Muscle of leg (tissue), 11 donors: ENCODE data around the gene TRIM45. TPM values are rescaled to one million over a fixed set of nuclear protein-coding genes. Genes with fewer than 3 reads are reported as not detected.
A peak's percentile ranks its signal among the peaks of the same experiment; 100 is the strongest.

Experiments used
- DNase-seq: peaks from one replicate; pipeline ENCODE4 v3.0.0; 2013
- H3K27ac ChIP-seq: one replicate; pipeline ENCODE4 v1.5.1; 2013; ENCODE audit warnings: mild to moderate bottlenecking, low read length, control low read depth
- H3K27me3 ChIP-seq: one replicate; pipeline ENCODE4 v1.6.1; 2013; ENCODE audit warnings: low read length; ENCODE audit not compliant: control insufficient read depth, insufficient read depth
- H3K36me3 ChIP-seq: one replicate; pipeline ENCODE4 v1.6.1; 2013; ENCODE audit warnings: low read length; ENCODE audit not compliant: control insufficient read depth, insufficient read depth
- H3K4me1 ChIP-seq: one replicate; pipeline ENCODE4 v1.6.1; 2013; ENCODE audit warnings: low read length; ENCODE audit not compliant: control insufficient read depth, insufficient read depth
- H3K4me3 ChIP-seq: one replicate; pipeline ENCODE4 v1.5.1; 2013; ENCODE audit warnings: low read length, control low read depth
- H3K9me3 ChIP-seq: replicated peaks from 2 replicates; pipeline ENCODE4 v1.6.1; 2013; ENCODE audit warnings: low read depth, low read length; ENCODE audit not compliant: control insufficient read depth
- WGBS: methylation state at CpG from one replicate; pipeline ENCODE4 v1.1.5; 2013; ENCODE audit warnings: missing lambda C conversion rate; ENCODE audit not compliant: insufficient coverage; 5-methylcytosine and 5-hydroxymethylcytosine counted together
- polyA plus RNA-seq, 8 donors: library from polyadenylated mRNA; unstranded; fragments of 120-200 nt; gene quantifications; one replicate each; pipeline versions ENCODE4 v1.2.1 to v1.2.3, GENCODE V29; 2013; ENCODE audit warnings: inconsistent platforms in 1 of 8, low replicate concordance in 1 of 8; ENCODE audit not compliant: insufficient read length in 8 of 8, insufficient read depth in 1 of 8
- total RNA-seq: library from RNA; stranded (reverse); fragments of 120-200 nt; gene quantifications from one replicate; pipeline ENCODE4 v1.2.4, GENCODE V29; 2013

The TRIM45 gene
- total and polyA plus RNA-seq, 9 donors, result 15.7 to 25.5 (median 20.3) TPM

- H3K27me3 ChIP-seq, result no peaks in the 10 kb centered on the region
- no peak overlapping the region for H3K4me3 ChIP-seq
- H3K36me3 ChIP-seq, result peaks cover 14% of the 10 kb centered on the region
- H3K27ac ChIP-seq, result peak overlapping the region; percentile 38
- WGBS, result 33% methylated on average over 3 of the region's 7 CpGs
- DNase-seq, result peak; percentile 87
- peaks cover 12% of the 10 kb centered on the region for H3K4me1 ChIP-seq
- H3K9me3 ChIP-seq, result no peaks in the 10 kb centered on the region
Measured at GRCh38 chr1:117093091-117093534, 28.4 kb downstream of the TRIM45 start.

GRCh38 chr1:117092594-117092993, 29.0 kb downstream of the TRIM45 start:
- H3K27me3 ChIP-seq, result no peaks in the 10 kb centered on the region
- H3K36me3 ChIP-seq, result peaks cover 11% of the 10 kb centered on the region
- DNase-seq, result no peak
- 68% methylated on average over 5 of the region's 5 CpGs for WGBS
- H3K9me3 ChIP-seq, result no peaks in the 10 kb centered on the region
- H3K4me1 ChIP-seq, result peaks cover 12% of the 10 kb centered on the region
- H3K27ac ChIP-seq, result peak overlapping the region; percentile 35
- no peak overlapping the region for H3K4me3 ChIP-seq

GRCh38 chr1:117089996-117090395, 31.6 kb downstream of the TRIM45 start:
- no peaks in the 10 kb centered on the region for H3K9me3 ChIP-seq
- peaks cover 12% of the 10 kb centered on the region for H3K4me1 ChIP-seq
- H3K27me3 ChIP-seq, result no peaks in the 10 kb centered on the region
- H3K36me3 ChIP-seq, result peaks cover 9% of the 10 kb centered on the region
- H3K27ac ChIP-seq, result no peak overlapping the region
- H3K4me3 ChIP-seq, result no peak overlapping the region
- WGBS, result 63% methylated on average over 1 of the region's 2 CpGs
- DNase-seq, result no peak

- no peak for DNase-seq
- 90% methylated on average over 2 of the region's 6 CpGs for WGBS
- Histone ChIP-seq H3K4me3 (no peak overlapping the region), H3K36me3 (peaks cover 21% of the 10 kb centered on the region), H3K4me1 (peaks cover 1% of the 10 kb centered on the region), H3K9me3 (no peaks in the 10 kb centered on the region), H3K27me3 (no peaks in the 10 kb centered on the region), H3K27ac (no peak overlapping the region)
Measured at GRCh38 chr1:117087686-117088085, 33.9 kb downstream of the TRIM45 start.

- Histone ChIP-seq H3K4me1 (no peaks in the 10 kb centered on the region), H3K36me3 (peaks cover 37% of the 10 kb centered on the region), H3K9me3 (no peaks in the 10 kb centered on the region), H3K27me3 (no peaks in the 10 kb centered on the region), H3K4me3 (no peak overlapping the region), H3K27ac (no peak overlapping the region)
- DNase-seq, result no peak
- 100% methylated on average over 3 of the region's 6 CpGs for WGBS
Measured at GRCh38 chr1:117084231-117084630, 37.3 kb downstream of the TRIM45 start.

GRCh38 chr1:117079737-117080136, 41.8 kb downstream of the TRIM45 start:
- Histone ChIP-seq H3K27ac (no peak overlapping the region), H3K36me3 (peaks cover 64% of the 10 kb centered on the region), H3K4me1 (no peaks in the 10 kb centered on the region), H3K9me3 (no peaks in the 10 kb centered on the region), H3K4me3 (no peak overlapping the region), H3K27me3 (no peaks in the 10 kb centered on the region)
- DNase-seq, result no peak
- no CpG with 5 or more reads among the region's 6 CpGs for WGBS

GRCh38 chr1:117077267-117077666, 44.3 kb downstream of the TRIM45 start:
- H3K4me1 ChIP-seq, result no peaks in the 10 kb centered on the region
- peaks cover 46% of the 10 kb centered on the region for H3K36me3 ChIP-seq
- WGBS, result 0% methylated on average over 1 of the region's 3 CpGs
- no peaks in the 10 kb centered on the region for H3K27me3 ChIP-seq
- no peak overlapping the region for H3K4me3 ChIP-seq
- H3K9me3 ChIP-seq, result no peaks in the 10 kb centered on the region
- H3K27ac ChIP-seq, result no peak overlapping the region
- no peak for DNase-seq

- no peak for DNase-seq
- Histone ChIP-seq H3K27me3 (no peaks in the 10 kb centered on the region), H3K4me3 (no peak overlapping the region), H3K27ac (no peak overlapping the region), H3K4me1 (no peaks in the 10 kb centered on the region), H3K9me3 (no peaks in the 10 kb centered on the region), H3K36me3 (peaks cover 41% of the 10 kb centered on the region)
- WGBS, result 80% methylated on average over 2 of the region's 5 CpGs
Measured at GRCh38 chr1:117076648-117077047, 44.9 kb downstream of the TRIM45 start.

GRCh38 chr1:117070124-117070523, 51.4 kb downstream of the TRIM45 start:
- no CpG with 5 or more reads among the region's 2 CpGs for WGBS
- Histone ChIP-seq H3K4me3 (no peak overlapping the region), H3K36me3 (peaks cover 9% of the 10 kb centered on the region), H3K27me3 (no peaks in the 10 kb centered on the region), H3K4me1 (no peaks in the 10 kb centered on the region), H3K9me3 (no peaks in the 10 kb centered on the region), H3K27ac (no peak overlapping the region)
- DNase-seq, result no peak

DNA sequence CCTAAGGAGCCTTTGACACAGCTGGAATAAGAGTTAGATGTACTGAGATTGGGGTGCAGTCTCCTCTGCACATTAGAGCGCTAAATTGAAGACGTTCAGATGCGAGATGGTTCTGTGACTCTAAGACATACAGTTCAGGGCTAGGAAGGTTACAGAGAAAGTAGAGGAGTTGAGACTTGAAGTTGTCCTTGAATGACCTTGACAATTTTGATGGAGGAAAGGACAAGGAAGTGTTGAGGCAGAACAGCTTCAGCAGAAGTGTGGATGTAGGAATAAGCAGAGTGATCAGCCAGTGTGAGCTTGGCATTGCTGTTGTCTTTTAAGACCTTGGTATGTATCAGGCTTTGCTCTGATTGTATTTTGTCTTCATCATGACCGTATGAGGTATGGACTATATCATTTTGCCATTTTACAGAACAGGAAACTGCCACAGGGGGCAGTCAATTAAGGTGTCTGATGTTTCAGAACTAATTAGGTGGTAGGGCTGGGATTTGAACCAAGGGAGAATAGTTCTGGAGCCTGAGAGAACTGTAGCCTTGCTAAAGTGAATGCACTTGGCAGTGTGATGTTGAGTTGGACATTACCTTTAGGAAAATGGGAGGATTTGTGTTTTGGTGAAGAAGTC, 52.2 kb downstream of the TRIM45 start:
- Histone ChIP-seq H3K4me3 (no peak overlapping the region), H3K9me3 (no peaks in the 10 kb centered on the region), H3K4me1 (no peaks in the 10 kb centered on the region), H3K36me3 (peaks cover 5% of the 10 kb centered on the region), H3K27ac (no peak overlapping the region), H3K27me3 (no peaks in the 10 kb centered on the region)
- WGBS, result 73% methylated on average over 3 of the region's 4 CpGs
- no peak for DNase-seq

- Histone ChIP-seq H3K9me3 (no peaks in the 10 kb centered on the region), H3K4me1 (no peaks in the 10 kb centered on the region), H3K4me3 (no peak overlapping the region), H3K27ac (no peak overlapping the region), H3K36me3 (peaks cover 5% of the 10 kb centered on the region), H3K27me3 (no peaks in the 10 kb centered on the region)
- no peak for DNase-seq
- WGBS, result 100% methylated on average over 1 of the region's 5 CpGs
Measured at GRCh38 chr1:117068580-117068979, 53.0 kb downstream of the TRIM45 start.
